Hepatocyte (in vitro differentiated cells): Measurements from ENCODE around the gene OR8B8. TPM values are rescaled to one million over a fixed set of nuclear protein-coding genes. Genes with fewer than 3 reads are reported as not detected.

Source experiments
- DNase-seq: peaks from one replicate; pipeline ENCODE4 v3.0.0-alpha.2; 2016; ENCODE audit warnings: low spot score
- H2AFZ ChIP-seq: fragments of 200-600 bp; sonication (generic); 2 replicates; pipeline ENCODE4 v1.6.0; 2016; ENCODE audit warnings: antibody characterized with exemption, mild to moderate bottlenecking
- H3K27ac ChIP-seq: fragments of 200-600 bp; sonication (generic); 2 replicates; pipeline ENCODE4 v1.5.1; 2016; ENCODE audit warnings: mild to moderate bottlenecking
- H3K27me3 ChIP-seq: fragments of 200-600 bp; sonication (generic); 2 replicates; pipeline ENCODE4 v1.6.1; 2016
- H3K36me3 ChIP-seq: fragments of 200-600 bp; sonication (generic); replicated peaks from 2 replicates; pipeline ENCODE4 v1.5.1; 2016; ENCODE audit warnings: low read depth; ENCODE audit not compliant: insufficient read depth
- H3K4me1 ChIP-seq: fragments of 200-600 bp; sonication (generic); 2 replicates; pipeline ENCODE4 v1.5.1; 2016; ENCODE audit warnings: mild to moderate bottlenecking, moderate library complexity; ENCODE audit not compliant: insufficient read depth
- H3K4me2 ChIP-seq: fragments of 200-600 bp; sonication (generic); 2 replicates; pipeline ENCODE4 v1.6.0; 2016
- H3K4me3 ChIP-seq: fragments of 200-600 bp; sonication (generic); 2 replicates; pipeline ENCODE4 v1.5.1; 2016; ENCODE audit warnings: mild to moderate bottlenecking
- H3K79me2 ChIP-seq: fragments of 200-600 bp; sonication (generic); 2 replicates; pipeline ENCODE4 v1.6.0; 2017; ENCODE audit warnings: mild to moderate bottlenecking
- H3K9me2 ChIP-seq: fragments of 200-600 bp; sonication (generic); replicated peaks from 2 replicates; pipeline ENCODE4 v1.6.0; 2017; ENCODE audit warnings: mild to moderate bottlenecking; ENCODE audit not compliant: insufficient read depth
- H3K9me3 ChIP-seq: fragments of 200-600 bp; sonication (generic); 2 replicates; pipeline ENCODE4 v1.5.1; 2016; ENCODE audit warnings: low read depth, mild to moderate bottlenecking
- H4K20me1 ChIP-seq: fragments of 200-600 bp; sonication (generic); 2 replicates; pipeline ENCODE4 v1.6.0; 2016; ENCODE audit warnings: mild to moderate bottlenecking; ENCODE audit not compliant: insufficient read depth, poor library complexity, severe bottlenecking
- EZH2 ChIP-seq: fragments of 200-600 bp; sonication (generic); IDR thresholded peaks from 2 replicates; pipeline ENCODE4 v1.6.1; 2016; ENCODE audit warnings: antibody characterized with exemption, mild to moderate bottlenecking, borderline replicate concordance
- EZH2phosphoT487 ChIP-seq: fragments of 200-600 bp; sonication (generic); IDR thresholded peaks from one replicate; pipeline ENCODE4 v1.6.1; 2018; ENCODE audit warnings: antibody characterized with exemption, mild to moderate bottlenecking, low read depth, moderate library complexity; ENCODE audit not compliant: unreplicated experiment, severe bottlenecking
- WGBS: methylation state at CpG from one replicate; pipeline ENCODE4 v1.1.6; 2016; ENCODE audit warnings: low lambda C conversion rate; ENCODE audit errors: missing lambda C conversion rate; 5-methylcytosine and 5-hydroxymethylcytosine counted together
- polyA plus RNA-seq: library from polyadenylated mRNA; unstranded; fragments of >200 nt; fragmentation: Nextera tagmentation; extraction: Ambion mirVana; gene quantifications from 2 replicates; pipeline ENCODE4 v1.2.1, GENCODE V29; 2016
- total RNA-seq: library from RNA; depleted of rRNA; stranded (reverse); fragments of >200 nt; gene quantifications from 2 replicates; pipeline ENCODE4 v1.2.3, GENCODE V29; 2014
- TF ChIP-seq, protein P1 (sequence below): fragments of 200-600 bp; sonication (generic); IDR thresholded peaks from 2 replicates; pipeline ENCODE4 v1.5.1; 2016; ENCODE audit warnings: antibody characterized with exemption, mild to moderate bottlenecking; ENCODE audit not compliant: poor library complexity

Gene OR8B8
- total and polyA plus RNA-seq, 2 experiments from 2014 or later = not detected

DNA sequence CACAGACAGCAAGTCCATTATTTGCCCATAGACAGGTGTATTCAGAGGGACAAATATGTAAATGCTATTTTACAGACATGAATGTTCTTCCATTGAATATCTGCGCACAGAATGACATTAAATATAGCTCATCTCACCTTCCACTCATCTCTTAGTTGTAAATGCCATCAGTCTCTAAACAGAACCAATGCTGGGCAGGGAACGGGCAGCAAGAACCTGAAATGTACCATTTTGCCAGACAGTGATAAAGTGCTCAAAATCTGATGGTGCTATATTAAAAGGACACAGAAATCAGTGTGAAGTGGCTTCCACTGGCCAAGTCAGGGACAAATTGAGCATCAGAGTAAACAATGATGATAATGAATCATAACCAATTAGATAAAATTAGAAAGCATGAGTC is 10.8 kb downstream of the OR8B8 start:
- H3K79me2 ChIP-seq = no peaks in the 10 kb centered on the region
- H3K4me1 ChIP-seq = no peaks in the 10 kb centered on the region
- no peaks in the 10 kb centered on the region for H3K36me3 ChIP-seq
- no peaks in the 10 kb centered on the region for H3K27me3 ChIP-seq
- no peaks in the 10 kb centered on the region for H4K20me1 ChIP-seq
- H3K27ac ChIP-seq = no peak overlapping the region
- no peak overlapping the region for H3K4me2 ChIP-seq
- no peak overlapping the region for H3K4me3 ChIP-seq
- H2AFZ ChIP-seq = no peak overlapping the region
- no peaks in the 10 kb centered on the region for H3K9me3 ChIP-seq
- H3K9me2 ChIP-seq = no peaks in the 10 kb centered on the region
- TF ChIP-seq, protein P1, sequence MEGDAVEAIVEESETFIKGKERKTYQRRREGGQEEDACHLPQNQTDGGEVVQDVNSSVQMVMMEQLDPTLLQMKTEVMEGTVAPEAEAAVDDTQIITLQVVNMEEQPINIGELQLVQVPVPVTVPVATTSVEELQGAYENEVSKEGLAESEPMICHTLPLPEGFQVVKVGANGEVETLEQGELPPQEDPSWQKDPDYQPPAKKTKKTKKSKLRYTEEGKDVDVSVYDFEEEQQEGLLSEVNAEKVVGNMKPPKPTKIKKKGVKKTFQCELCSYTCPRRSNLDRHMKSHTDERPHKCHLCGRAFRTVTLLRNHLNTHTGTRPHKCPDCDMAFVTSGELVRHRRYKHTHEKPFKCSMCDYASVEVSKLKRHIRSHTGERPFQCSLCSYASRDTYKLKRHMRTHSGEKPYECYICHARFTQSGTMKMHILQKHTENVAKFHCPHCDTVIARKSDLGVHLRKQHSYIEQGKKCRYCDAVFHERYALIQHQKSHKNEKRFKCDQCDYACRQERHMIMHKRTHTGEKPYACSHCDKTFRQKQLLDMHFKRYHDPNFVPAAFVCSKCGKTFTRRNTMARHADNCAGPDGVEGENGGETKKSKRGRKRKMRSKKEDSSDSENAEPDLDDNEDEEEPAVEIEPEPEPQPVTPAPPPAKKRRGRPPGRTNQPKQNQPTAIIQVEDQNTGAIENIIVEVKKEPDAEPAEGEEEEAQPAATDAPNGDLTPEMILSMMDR = no peak
- TF ChIP-seq EZH2 (no peak), EZH2phosphoT487 (no peak)
- 77% methylated on average over 2 of the region's 2 CpGs for WGBS
- no peak for DNase-seq

DNA sequence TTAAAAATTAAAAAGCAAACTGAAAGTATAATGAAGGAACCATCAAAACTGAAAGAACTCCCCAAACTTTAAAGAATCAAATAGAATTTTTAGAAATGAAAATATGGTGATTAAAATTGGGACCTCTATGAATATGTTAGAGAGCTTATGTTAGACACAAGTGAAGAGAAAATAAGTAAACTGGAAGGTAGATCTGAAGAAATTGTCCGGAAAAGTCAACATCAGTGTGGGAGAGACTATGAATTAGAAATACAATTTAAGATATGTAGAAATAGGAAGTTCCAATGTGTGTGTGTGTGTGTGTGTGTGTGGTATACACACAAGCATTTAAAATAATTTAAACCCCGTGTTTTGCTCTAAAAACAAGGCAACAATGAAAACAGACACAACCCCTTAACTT is 15.9 kb downstream of the OR8B8 start:
- no peaks in the 10 kb centered on the region for H3K9me3 ChIP-seq
- H4K20me1 ChIP-seq = no peaks in the 10 kb centered on the region
- H3K27ac ChIP-seq = no peak overlapping the region
- DNase-seq = no peak
- no peak overlapping the region for H2AFZ ChIP-seq
- H3K4me3 ChIP-seq = no peak overlapping the region
- no peaks in the 10 kb centered on the region for H3K9me2 ChIP-seq
- no peaks in the 10 kb centered on the region for H3K27me3 ChIP-seq
- H3K4me1 ChIP-seq = no peaks in the 10 kb centered on the region
- H3K79me2 ChIP-seq = no peaks in the 10 kb centered on the region
- no peaks in the 10 kb centered on the region for H3K36me3 ChIP-seq
- TF ChIP-seq EZH2 = no peak
- no peak for TF ChIP-seq EZH2phosphoT487
- TF ChIP-seq, protein P1 = no peak
- no peak overlapping the region for H3K4me2 ChIP-seq
- 78% methylated on average over 2 of the region's 2 CpGs for WGBS

DNA sequence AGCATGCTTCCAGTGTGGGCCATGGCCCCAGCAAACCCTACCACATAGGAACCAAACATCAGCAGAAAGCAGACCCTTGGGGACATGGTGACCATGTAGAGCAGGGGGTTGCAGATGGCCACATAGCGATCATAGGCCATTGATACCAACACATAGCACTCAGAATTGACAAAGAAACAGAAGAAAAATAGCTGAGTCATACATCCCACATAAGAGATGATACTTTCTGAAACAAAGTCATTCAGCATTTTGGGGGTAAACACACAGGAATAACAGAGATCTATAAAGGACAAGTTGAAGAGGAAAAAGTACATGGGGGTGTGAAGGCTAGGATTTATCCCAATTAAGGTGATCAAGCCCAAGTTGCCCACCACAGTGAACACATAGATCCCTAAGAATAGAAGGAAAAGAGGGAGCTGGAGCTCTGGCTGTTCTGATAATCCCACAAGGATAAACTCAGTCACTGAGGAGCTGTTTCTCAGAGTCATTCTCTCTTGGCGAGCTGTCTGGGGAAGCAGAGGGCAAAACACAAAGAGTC is 21.0 kb downstream of the OR8B8 start, which contains the start of gene OR8B4:
TSS of gene OR8B4 (minus strand) at position 488 of the 538 bp plus-strand sequence. CDS start at position 488, 0 bp downstream.
- Histone ChIP-seq H3K9me3 (no peaks in the 10 kb centered on the region), H3K79me2 (no peaks in the 10 kb centered on the region), H3K27ac (no peak within 1 kb of the TSS), H3K36me3 (no peaks in the 10 kb centered on the region), H3K9me2 (no peaks in the 10 kb centered on the region), H2AFZ (no peak within 1 kb of the TSS), H3K4me2 (no peak within 1 kb of the TSS), H4K20me1 (no peaks in the 10 kb centered on the region), H3K4me3 (no peak within 1 kb of the TSS), H3K4me1 (no peaks in the 10 kb centered on the region), H3K27me3 (peaks cover 10% of the 10 kb centered on the region)
- DNase-seq = no peak
- 90% methylated on average over 2 of the region's 2 CpGs for WGBS
- TF ChIP-seq EZH2 = no peak
- TF ChIP-seq, protein P1 = no peak
- no peak for TF ChIP-seq EZH2phosphoT487
